Upper lobe of left lung (tissue), 6 donors: Measurements from ENCODE around the gene UBR7. TPM values are rescaled to one million over a fixed set of nuclear protein-coding genes. Genes with fewer than 3 reads are reported as not detected.

Experiments
- ATAC-seq, 2 donors: fragments of 200-7000 bp; cut with Tn5 transposase; one replicate each; pipeline ENCODE4 v1.9.1; 2022; ENCODE audit warnings: mild to moderate bottlenecking in 2 of 2, moderate library complexity in 2 of 2; ENCODE audit not compliant: low FRiP score in 2 of 2
- DNase-seq, 2 donors: peaks; one replicate each; pipeline ENCODE4 v3.0.0-alpha.2; 2019 to 2020
- H3K27ac ChIP-seq, 4 donors: fragments of 200-600 bp; sonication (generic); one replicate each; pipeline ENCODE4 v1.5.1; 2016 to 2019
- H3K27me3 ChIP-seq, 4 donors: fragments of 200-600 bp; sonication (generic); one replicate each; pipeline ENCODE4 v1.5.1; 2017 to 2019
- H3K36me3 ChIP-seq, 4 donors: fragments of 200-600 bp; sonication (generic); one replicate each; pipeline ENCODE4 v1.5.1; 2016 to 2019
- H3K4me1 ChIP-seq, 4 donors: fragments of 200-600 bp; sonication (generic); one replicate each; pipeline ENCODE4 v1.5.1; 2018 to 2019
- H3K4me3 ChIP-seq, 4 donors: fragments of 200-600 bp; sonication (generic); one replicate each; pipeline ENCODE4 v1.5.1; 2017 to 2019; ENCODE audit warnings: mild to moderate bottlenecking in 2 of 4, moderate library complexity in 1 of 4
- H3K9me3 ChIP-seq, 4 donors: fragments of 200-600 bp; sonication (generic); one replicate each; pipeline ENCODE4 v1.5.1; 2018 to 2019
- CTCF ChIP-seq, 6 experiments: fragments of 450-650 bp in 4 of 6; fragments of 200-600 bp in 2 of 6; sonication (generic) in 2 of 6; IDR thresholded peaks; one replicate each; pipeline ENCODE4 v1.5.1; 2016 to 2019; ENCODE audit warnings: antibody characterized with exemption in 6 of 6
- EP300 ChIP-seq, 4 donors: sonication (generic); formaldehyde crosslinking; IDR thresholded peaks; one replicate each; pipeline ENCODE4 v1.5.1; 2017; ENCODE audit warnings: antibody characterized with exemption in 4 of 4, control low read depth in 2 of 4
- POLR2A ChIP-seq, 4 donors: fragments of 450-650 bp; IDR thresholded peaks; one replicate each; pipeline ENCODE4 v1.5.1; 2016 to 2017; ENCODE audit warnings: antibody characterized with exemption in 4 of 4, mild to moderate bottlenecking in 2 of 4
- POLR2AphosphoS5 ChIP-seq, 2 donors: sonication (generic); formaldehyde crosslinking; IDR thresholded peaks; one replicate each; pipeline ENCODE4 v1.5.1; 2017; ENCODE audit warnings: antibody characterized with exemption in 2 of 2
- WGBS, 2 donors: methylation state at CpG; one replicate each; pipeline ENCODE4 v1.1.5; 2017 to 2018; 5-methylcytosine and 5-hydroxymethylcytosine counted together
- total RNA-seq, 6 donors: library from RNA; depleted of rRNA in 4 of 6; stranded (reverse); fragments of >200 nt in 4 of 6; gene quantifications; one replicate each; pipeline versions ENCODE4 v1.1.0 to v1.2.1, GENCODE V29; 2016 to 2021
- donor health status: DM: no; HTN: no; CAD: no; lungs with moderate emphysema.
- donor health status: DM: no; HTN: yes; CAD: no; lungs with severe emphysema.

The UBR7 gene
- total RNA-seq, 6 donors from 2014 or later: 9.3 to 23.3 (median 21.1) TPM

- H3K4me1 ChIP-seq: peaks cover 0 to 11% (median 8%) of the 10 kb centered on the region in 4 donors
- no peak overlapping the region for H3K4me3 ChIP-seq
- 68 to 69% methylated on average over 10 of the region's 10 CpGs for WGBS, 2 donors
- no peaks in the 10 kb centered on the region for H3K9me3 ChIP-seq
- TF ChIP-seq POLR2AphosphoS5 (IDR thresholded peaks at IDR 0.05): no peak
- no peak for TF ChIP-seq EP300 (IDR thresholded peaks at IDR 0.05)
- TF ChIP-seq POLR2A (IDR thresholded peaks at IDR 0.05): no peak
- no peak for TF ChIP-seq CTCF (IDR thresholded peaks at IDR 0.05)
- no peak for ATAC-seq
- no peaks in the 10 kb centered on the region for H3K27me3 ChIP-seq
- H3K36me3 ChIP-seq: peaks cover 0 to 10% (median 0%) of the 10 kb centered on the region in 4 donors
- DNase-seq: no peak
- no peak overlapping the region for H3K27ac ChIP-seq
Measured at GRCh38 chr14:93234798-93235197, 27.7 kb downstream of the UBR7 start.

GRCh38 chr14:93239869-93240677 lies 33.0 kb downstream of the UBR7 start:
- TF ChIP-seq CTCF (IDR thresholded peaks at IDR 0.05) (no peak), EP300 (IDR thresholded peaks at IDR 0.05) (no peak), POLR2A (IDR thresholded peaks at IDR 0.05) (no peak)
- DNase-seq (no peak), ATAC-seq (no peak)
- Histone ChIP-seq H3K27ac (no peak overlapping the region), H3K36me3 (peaks cover 16 to 62% (median 40%) of the 10 kb centered on the region in 4 donors), H3K4me3 (no peak overlapping the region), H3K9me3 (no peaks in the 10 kb centered on the region), H3K27me3 (no peaks in the 10 kb centered on the region), H3K4me1 (no peaks in the 10 kb centered on the region)
- 93% methylated on average over 25 of the region's 25 CpGs for WGBS, 2 donors

GRCh38 chr14:93240678-93241000 lies 33.6 kb downstream of the UBR7 start:
- TF ChIP-seq CTCF (IDR thresholded peaks at IDR 0.05) (no peak), EP300 (IDR thresholded peaks at IDR 0.05) (no peak), POLR2A (IDR thresholded peaks at IDR 0.05) (no peak)
- peaks cover 16 to 68% (median 46%) of the 10 kb centered on the region in 4 donors for H3K36me3 ChIP-seq
- 81 to 84% methylated on average over 3 of the region's 3 CpGs for WGBS, 2 donors
- H3K4me1 ChIP-seq: no peaks in the 10 kb centered on the region
- H3K27me3 ChIP-seq: no peaks in the 10 kb centered on the region
- no peak for ATAC-seq
- H3K9me3 ChIP-seq: no peaks in the 10 kb centered on the region
- no peak for DNase-seq
- no peak overlapping the region for H3K27ac ChIP-seq
- H3K4me3 ChIP-seq: no peak overlapping the region

GRCh38 chr14:93245764-93246420 lies 38.8 kb downstream of the UBR7 start:
- 87% methylated on average over 10 of the region's 10 CpGs for WGBS, 2 donors

More at GRCh38 chr14:93245764-93246420, 38.8 kb downstream of the UBR7 start:
- H3K36me3 ChIP-seq: peaks cover 16 to 99% (median 69%) of the 10 kb centered on the region in 4 donors
- no peak overlapping the region for H3K4me3 ChIP-seq
- no peak for TF ChIP-seq CTCF (IDR thresholded peaks at IDR 0.05)
- no peak for TF ChIP-seq EP300 (IDR thresholded peaks at IDR 0.05)
- TF ChIP-seq POLR2AphosphoS5 (IDR thresholded peaks at IDR 0.05): no peak
- no peak for TF ChIP-seq POLR2A (IDR thresholded peaks at IDR 0.05)
- DNase-seq (no peak), ATAC-seq (no peak)
- H3K27me3 ChIP-seq: no peaks in the 10 kb centered on the region
- H3K9me3 ChIP-seq: no peaks in the 10 kb centered on the region
- H3K4me1 ChIP-seq: no peaks in the 10 kb centered on the region
- no peak overlapping the region for H3K27ac ChIP-seq
